CD8-positive, alpha-beta memory T cell (primary cell): Measurements from ENCODE around the gene RBPJL. TPM values are rescaled to one million over a fixed set of nuclear protein-coding genes. Genes with fewer than 3 reads are reported as not detected.

ENCODE experiments used
- CTCF ChIA-PET: fragments of 350-600 bp; sonication (Branson Sonifier 250); formaldehyde crosslinking; loops from one replicate; lab custom pipeline; 2021; ENCODE audit warnings: antibody characterized with exemption; lab: Charles Lee
- POLR2A ChIA-PET: fragments of 350-600 bp; sonication (Branson Sonifier 250); formaldehyde crosslinking; loops from one replicate; lab custom pipeline; 2021; ENCODE audit warnings: antibody characterized with exemption; lab: Charles Lee
- DNase-seq, 5 donors: peaks; one replicate each; pipeline versions ENCODE4 v3.0.0 to v3.0.0-alpha.2; 2020 to 2022; ENCODE audit warnings: mixed read lengths in 1 of 5
- H3K27ac ChIP-seq: one replicate; pipeline ENCODE4 v1.7.0; 2013; ENCODE audit warnings: low read depth, mild to moderate bottlenecking, low read length, moderate library complexity
- H3K27me3 ChIP-seq: 2 replicates; pipeline ENCODE4 v1.7.0; 2013; ENCODE audit warnings: low read length, mild to moderate bottlenecking; ENCODE audit not compliant: insufficient read depth, poor library complexity, severe bottlenecking
- H3K36me3 ChIP-seq: 2 replicates; pipeline ENCODE4 v1.7.0; 2013; ENCODE audit warnings: mild to moderate bottlenecking, low read length, moderate library complexity; ENCODE audit not compliant: insufficient read depth
- H3K4me1 ChIP-seq: 2 replicates; pipeline ENCODE4 v1.7.0; 2013; ENCODE audit warnings: mild to moderate bottlenecking, low read length, moderate library complexity; ENCODE audit not compliant: insufficient read depth
- H3K4me3 ChIP-seq: 2 replicates; pipeline ENCODE4 v1.7.0; 2013; ENCODE audit warnings: mild to moderate bottlenecking, low read length
- H3K9me3 ChIP-seq: 2 replicates; pipeline ENCODE4 v1.7.0; 2013; ENCODE audit warnings: mild to moderate bottlenecking, low read length
- H3K27ac Mint-ChIP-seq, 8 donors: one replicate each; pipeline ENCODE4 v1.8.0; 2020 to 2021; ENCODE audit warnings: mixed read lengths in 8 of 8, mild to moderate bottlenecking in 6 of 8, inconsistent platforms in 3 of 8, moderate library complexity in 3 of 8
- H3K27me3 Mint-ChIP-seq, 2 donors: one replicate each; pipeline ENCODE4 v1.8.0; 2020 to 2021; ENCODE audit warnings: mixed read lengths in 2 of 2, mild to moderate bottlenecking in 1 of 2, moderate library complexity in 1 of 2
- H3K36me3 Mint-ChIP-seq, 3 donors: one replicate each; pipeline ENCODE4 v1.8.0; 2020 to 2021; ENCODE audit warnings: mixed read lengths in 3 of 3, inconsistent platforms in 1 of 3, mild to moderate bottlenecking in 1 of 3
- H3K4me1 Mint-ChIP-seq, 3 donors: one replicate each; pipeline ENCODE4 v1.8.0; 2020 to 2021; ENCODE audit warnings: mixed read lengths in 3 of 3, inconsistent platforms in 1 of 3, mild to moderate bottlenecking in 1 of 3
- H3K4me3 Mint-ChIP-seq, 7 donors: one replicate each; pipeline ENCODE4 v1.8.0; 2020 to 2021; ENCODE audit warnings: mixed read lengths in 7 of 7, mild to moderate bottlenecking in 6 of 7, moderate library complexity in 4 of 7, inconsistent platforms in 2 of 7
- H3K9me3 Mint-ChIP-seq, 5 donors: one replicate each; pipeline ENCODE4 v1.8.0; 2020 to 2022; ENCODE audit warnings: mixed read lengths in 5 of 5, mild to moderate bottlenecking in 3 of 5, moderate library complexity in 2 of 5, inconsistent platforms in 1 of 5
- polyA plus RNA-seq: library from polyadenylated mRNA; unstranded; fragments of 300-500 nt; fragmentation: Illumina TruSeq; gene quantifications from one replicate; pipeline ENCODE4 v1.2.3, GENCODE V29; 2021
- total RNA-seq, 2 experiments: library from RNA; stranded (reverse); gene quantifications; one replicate each; pipeline ENCODE4 v1.2.3, GENCODE V29; 2021

RBPJL gene
- total and polyA plus RNA-seq, 3 experiments from 2014 or later, result not detected

GRCh38 chr20:45342855-45343531 lies 36.4 kb downstream of the RBPJL start:
- ChIA-PET CTCF (no interaction called here), POLR2A (no interaction called here)
- Mint-ChIP-seq H3K36me3 (no peaks in the 10 kb centered on the region), H3K4me3 (no peak overlapping the region), H3K27me3 (peaks cover 2 to 3% of the 10 kb centered on the region in 2 donors), H3K27ac (no peak overlapping the region), H3K9me3 (no peaks in the 10 kb centered on the region), H3K4me1 (peaks cover 11 to 14% (median 13%) of the 10 kb centered on the region in 3 donors)
- H3K9me3 ChIP-seq, result no peaks in the 10 kb centered on the region
- no peak for DNase-seq
- H3K27ac ChIP-seq, result no peak overlapping the region
- H3K36me3 ChIP-seq, result no peaks in the 10 kb centered on the region
- no peaks in the 10 kb centered on the region for H3K27me3 ChIP-seq
- H3K4me1 ChIP-seq, result peaks cover 8% of the 10 kb centered on the region
- H3K4me3 ChIP-seq, result no peak overlapping the region

- no peaks in the 10 kb centered on the region for H3K9me3 Mint-ChIP-seq
- H3K4me1 Mint-ChIP-seq, result peaks cover 13 to 14% (median 13%) of the 10 kb centered on the region in 3 donors
- no peak overlapping the region for H3K27ac Mint-ChIP-seq
- peaks cover 2 to 3% of the 10 kb centered on the region in 2 donors for H3K27me3 Mint-ChIP-seq
- peaks cover 8% of the 10 kb centered on the region for H3K4me1 ChIP-seq
- ChIA-PET POLR2A (no interaction called here), CTCF (no interaction called here)
- no peak overlapping the region for H3K27ac ChIP-seq
- DNase-seq, result no peak
- no peak overlapping the region for H3K4me3 Mint-ChIP-seq
- H3K36me3 Mint-ChIP-seq, result no peaks in the 10 kb centered on the region
- no peaks in the 10 kb centered on the region for H3K9me3 ChIP-seq
- no peak overlapping the region for H3K4me3 ChIP-seq
- H3K27me3 ChIP-seq, result no peaks in the 10 kb centered on the region
- no peaks in the 10 kb centered on the region for H3K36me3 ChIP-seq
These were observed 37.0 kb downstream of the RBPJL start for GRCh38 chr20:45343532-45344167.

- no peak for DNase-seq
- H3K36me3 Mint-ChIP-seq, result no peaks in the 10 kb centered on the region
- Histone ChIP-seq H3K4me1 (peaks cover 8% of the 10 kb centered on the region), H3K36me3 (no peaks in the 10 kb centered on the region), H3K4me3 (no peak overlapping the region), H3K27me3 (no peaks in the 10 kb centered on the region), H3K27ac (no peak overlapping the region), H3K9me3 (no peaks in the 10 kb centered on the region)
- peaks cover 2 to 3% of the 10 kb centered on the region in 2 donors for H3K27me3 Mint-ChIP-seq
- no peaks in the 10 kb centered on the region for H3K9me3 Mint-ChIP-seq
- H3K4me3 Mint-ChIP-seq, result no peak overlapping the region
- H3K27ac Mint-ChIP-seq, result no peak overlapping the region
- ChIA-PET POLR2A (no interaction called here), CTCF (no interaction called here)
- H3K4me1 Mint-ChIP-seq, result peaks cover 13 to 14% (median 14%) of the 10 kb centered on the region in 3 donors
These were observed 37.7 kb downstream of the RBPJL start for GRCh38 chr20:45344168-45344860.

- no peak overlapping the region for H3K27ac ChIP-seq
- ChIA-PET POLR2A (no interaction called here), CTCF (no interaction called here)
These were observed 38.7 kb downstream of the RBPJL start for GRCh38 chr20:45345104-45345936.

GRCh38 chr20:45346291-45346718 lies 39.7 kb downstream of the RBPJL start:
- H3K9me3 Mint-ChIP-seq, result no peaks in the 10 kb centered on the region
- ChIA-PET POLR2A (no interaction called here), CTCF (interaction anchor here (1.1 to 2.2 kb wide), 2 partner anchors 16 to 90 kb away, joined by 5 to 9 read pairs; no protein-coding TSS in a partner anchor)
- H3K27me3 ChIP-seq, result no peaks in the 10 kb centered on the region
- H3K27me3 Mint-ChIP-seq, result peaks cover 2 to 3% of the 10 kb centered on the region in 2 donors
- DNase-seq, result no peak
- no peak overlapping the region for H3K4me3 ChIP-seq
- H3K36me3 Mint-ChIP-seq, result no peaks in the 10 kb centered on the region
- H3K4me1 Mint-ChIP-seq, result peaks cover 13 to 14% (median 14%) of the 10 kb centered on the region in 3 donors
- peaks cover 8% of the 10 kb centered on the region for H3K4me1 ChIP-seq
- peak overlapping the region in 2 of 7 donors; percentile 33 to 62 for H3K4me3 Mint-ChIP-seq
- H3K36me3 ChIP-seq, result no peaks in the 10 kb centered on the region
- H3K27ac ChIP-seq, result no peak overlapping the region
- H3K27ac Mint-ChIP-seq, result peak overlapping the region in 1 of 8 donors; percentile 76
- no peaks in the 10 kb centered on the region for H3K9me3 ChIP-seq

More at GRCh38 chr20:45345104-45345936, 38.7 kb downstream of the RBPJL start:
- Histone ChIP-seq H3K27me3 (no peaks in the 10 kb centered on the region), H3K4me1 (peaks cover 8% of the 10 kb centered on the region), H3K36me3 (no peaks in the 10 kb centered on the region), H3K4me3 (no peak overlapping the region), H3K9me3 (no peaks in the 10 kb centered on the region)
- H3K36me3 Mint-ChIP-seq, result no peaks in the 10 kb centered on the region
- peaks cover 13 to 14% (median 14%) of the 10 kb centered on the region in 3 donors for H3K4me1 Mint-ChIP-seq
- peak overlapping the region in 2 of 8 donors; percentile 23 to 63 for H3K27ac Mint-ChIP-seq
- peak overlapping the region in 1 of 7 donors; percentile 46 for H3K4me3 Mint-ChIP-seq
- H3K9me3 Mint-ChIP-seq, result no peaks in the 10 kb centered on the region
- no peak for DNase-seq
- H3K27me3 Mint-ChIP-seq, result peaks cover 2 to 3% of the 10 kb centered on the region in 2 donors

GRCh38 chr20:45346851-45347250 lies 40.2 kb downstream of the RBPJL start:
- no peaks in the 10 kb centered on the region for H3K36me3 Mint-ChIP-seq
- no peaks in the 10 kb centered on the region for H3K9me3 Mint-ChIP-seq
- Histone ChIP-seq H3K27me3 (no peaks in the 10 kb centered on the region), H3K27ac (peak overlapping the region; percentile 54), H3K4me3 (no peak overlapping the region), H3K4me1 (peaks cover 8% of the 10 kb centered on the region), H3K9me3 (no peaks in the 10 kb centered on the region), H3K36me3 (no peaks in the 10 kb centered on the region)
- ChIA-PET POLR2A (interaction anchor here (1.6 kb wide), 1 partner anchor 13 kb away, joined by 4 read pairs; no protein-coding TSS in a partner anchor), CTCF (interaction anchor here (1.1 to 2.2 kb wide), 4 partner anchors 11 to 90 kb away, joined by 4 to 9 read pairs (median 5); no protein-coding TSS in a partner anchor)
- peak overlapping the region in 1 of 8 donors; percentile 35 for H3K27ac Mint-ChIP-seq
- no peak for DNase-seq
- H3K4me3 Mint-ChIP-seq, result peak overlapping the region; percentile 33 to 91 (median 79)
- peaks cover 13 to 14% (median 14%) of the 10 kb centered on the region in 3 donors for H3K4me1 Mint-ChIP-seq
- H3K27me3 Mint-ChIP-seq, result peaks cover 2 to 3% of the 10 kb centered on the region in 2 donors

- Mint-ChIP-seq H3K27me3 (peaks cover 2 to 3% of the 10 kb centered on the region in 2 donors), H3K4me3 (peak overlapping the region; percentile 62 to 91 (median 79)), H3K36me3 (no peaks in the 10 kb centered on the region), H3K4me1 (peaks cover 13 to 14% (median 14%) of the 10 kb centered on the region in 3 donors), H3K9me3 (no peaks in the 10 kb centered on the region), H3K27ac (peak overlapping the region in 5 of 8 donors; percentile 38 to 63 (median 47))
- H3K4me1 ChIP-seq, result peaks cover 8% of the 10 kb centered on the region
- ChIA-PET POLR2A (interaction anchor here (1.6 kb wide), 1 partner anchor 12 kb away, joined by 4 read pairs; no protein-coding TSS in a partner anchor), CTCF (interaction anchor here (0.9 to 2.2 kb wide), 6 partner anchors 11 to 91 kb away, joined by 3 to 9 read pairs (median 4); no protein-coding TSS in a partner anchor)
- H3K4me3 ChIP-seq, result peak overlapping the region; percentile 54
- H3K9me3 ChIP-seq, result no peaks in the 10 kb centered on the region
- DNase-seq, result no peak
- H3K27me3 ChIP-seq, result no peaks in the 10 kb centered on the region
- H3K36me3 ChIP-seq, result no peaks in the 10 kb centered on the region
- peak overlapping the region; percentile 54 for H3K27ac ChIP-seq
These were observed 40.8 kb downstream of the RBPJL start for GRCh38 chr20:45347297-45347935.
